Measurements from ENCODE around the gene RRP9.

- TF ChIP-seq, protein P1, sequence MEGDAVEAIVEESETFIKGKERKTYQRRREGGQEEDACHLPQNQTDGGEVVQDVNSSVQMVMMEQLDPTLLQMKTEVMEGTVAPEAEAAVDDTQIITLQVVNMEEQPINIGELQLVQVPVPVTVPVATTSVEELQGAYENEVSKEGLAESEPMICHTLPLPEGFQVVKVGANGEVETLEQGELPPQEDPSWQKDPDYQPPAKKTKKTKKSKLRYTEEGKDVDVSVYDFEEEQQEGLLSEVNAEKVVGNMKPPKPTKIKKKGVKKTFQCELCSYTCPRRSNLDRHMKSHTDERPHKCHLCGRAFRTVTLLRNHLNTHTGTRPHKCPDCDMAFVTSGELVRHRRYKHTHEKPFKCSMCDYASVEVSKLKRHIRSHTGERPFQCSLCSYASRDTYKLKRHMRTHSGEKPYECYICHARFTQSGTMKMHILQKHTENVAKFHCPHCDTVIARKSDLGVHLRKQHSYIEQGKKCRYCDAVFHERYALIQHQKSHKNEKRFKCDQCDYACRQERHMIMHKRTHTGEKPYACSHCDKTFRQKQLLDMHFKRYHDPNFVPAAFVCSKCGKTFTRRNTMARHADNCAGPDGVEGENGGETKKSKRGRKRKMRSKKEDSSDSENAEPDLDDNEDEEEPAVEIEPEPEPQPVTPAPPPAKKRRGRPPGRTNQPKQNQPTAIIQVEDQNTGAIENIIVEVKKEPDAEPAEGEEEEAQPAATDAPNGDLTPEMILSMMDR (IDR thresholded peaks at IDR 0.05) = no peak
- TF ChIP-seq POLR2A (IDR thresholded peaks at IDR 0.05) = no peak
- TF ChIP-seq EP300 (IDR thresholded peaks at IDR 0.05; ENCODE audit: low read depth) = no peak
- no peak for TF ChIP-seq POLR2AphosphoS5 (IDR thresholded peaks at IDR 0.05)
Measured at GRCh38 chr3:51928438-51928837, 13.3 kb downstream of the RRP9 start.
